ENCODE data around the gene MORC1.

MORC1 gene

GRCh38 chr3:109057616-109058015, 60.3 kb downstream of the MORC1 start:
- Histone ChIP-seq H3K27me3 (ENCODE audit: control insufficient read depth, insufficient read depth, low read length) (no peaks in the 10 kb centered on the region), H3K4me3 (ENCODE audit: low read length) (no peak overlapping the region), H3K4me1 (ENCODE audit: control insufficient read depth, insufficient read depth, low read length) (peaks cover 7% of the 10 kb centered on the region), H3K9ac (ENCODE audit: low read length) (no peak overlapping the region), H3K9me3 (ENCODE audit: control insufficient read depth, low read length) (no peaks in the 10 kb centered on the region), H3K36me3 (ENCODE audit: control insufficient read depth, insufficient read depth, low read length) (no peaks in the 10 kb centered on the region)

DNA sequence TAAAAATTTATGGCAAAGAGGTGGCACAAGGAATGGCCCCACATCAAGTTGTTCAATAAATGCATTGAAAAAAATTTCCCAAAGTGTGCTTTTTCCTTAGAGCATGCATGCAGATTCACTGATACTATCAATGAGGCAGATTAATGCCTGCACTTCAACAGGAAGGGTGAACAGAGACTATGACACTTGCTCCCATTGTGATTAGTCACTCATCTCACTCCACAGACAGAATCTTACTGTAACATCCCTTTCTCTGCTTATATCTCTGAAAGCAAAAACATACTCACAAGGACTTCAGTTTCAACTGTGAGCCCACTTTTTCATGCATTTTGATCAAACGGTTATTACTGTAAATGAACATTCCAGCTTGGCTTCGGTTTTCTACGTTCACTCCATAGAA, 60.9 kb downstream of the MORC1 start:
- H3K9ac ChIP-seq (ENCODE audit: low read length), result no peak overlapping the region

GRCh38 chr3:109050591-109051167, 67.3 kb downstream of the MORC1 start:
- Histone ChIP-seq H3K4me1 (ENCODE audit: control insufficient read depth, insufficient read depth, low read length) (peaks cover 5% of the 10 kb centered on the region), H3K9ac (ENCODE audit: low read length) (no peak overlapping the region), H3K27me3 (ENCODE audit: control insufficient read depth, insufficient read depth, low read length) (no peaks in the 10 kb centered on the region), H3K9me3 (ENCODE audit: control insufficient read depth, low read length) (no peaks in the 10 kb centered on the region), H3K36me3 (ENCODE audit: control insufficient read depth, insufficient read depth, low read length) (no peaks in the 10 kb centered on the region), H3K4me3 (ENCODE audit: low read length) (no peak overlapping the region)

More for the DNA sequence above, 60.9 kb downstream of the MORC1 start:
- Histone ChIP-seq H3K27me3 (ENCODE audit: control insufficient read depth, insufficient read depth, low read length) (no peaks in the 10 kb centered on the region), H3K4me3 (ENCODE audit: low read length) (no peak overlapping the region), H3K36me3 (ENCODE audit: control insufficient read depth, insufficient read depth, low read length) (no peaks in the 10 kb centered on the region), H3K4me1 (ENCODE audit: control insufficient read depth, insufficient read depth, low read length) (peaks cover 7% of the 10 kb centered on the region), H3K9me3 (ENCODE audit: control insufficient read depth, low read length) (no peaks in the 10 kb centered on the region)

DNA sequence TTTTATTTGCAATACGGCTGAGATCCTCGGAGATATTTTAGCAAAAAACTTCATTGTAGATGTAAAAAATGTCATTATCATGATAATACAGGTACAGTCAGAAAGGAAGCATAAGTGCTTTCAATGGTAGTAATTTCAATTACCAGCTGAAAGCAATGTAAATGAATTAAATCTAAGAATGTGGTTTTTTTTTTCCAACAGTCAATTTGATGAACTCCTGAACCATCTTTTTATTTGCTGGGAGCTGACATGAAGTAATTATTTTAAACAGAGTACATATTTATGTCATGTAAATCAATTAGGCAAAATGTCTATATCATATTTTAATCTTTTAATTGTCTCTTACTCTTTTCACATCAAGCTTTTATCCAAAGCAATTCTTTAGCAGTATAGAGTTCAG, 70.6 kb downstream of the MORC1 start:
- no peaks in the 10 kb centered on the region for H3K27me3 ChIP-seq (ENCODE audit: control insufficient read depth, insufficient read depth, low read length)
- no peak overlapping the region for H3K9ac ChIP-seq (ENCODE audit: low read length)
- no peaks in the 10 kb centered on the region for H3K9me3 ChIP-seq (ENCODE audit: control insufficient read depth, low read length)
- H3K4me1 ChIP-seq (ENCODE audit: control insufficient read depth, insufficient read depth, low read length), result no peaks in the 10 kb centered on the region
- no peaks in the 10 kb centered on the region for H3K36me3 ChIP-seq (ENCODE audit: control insufficient read depth, insufficient read depth, low read length)
- H3K4me3 ChIP-seq (ENCODE audit: low read length), result no peak overlapping the region

GRCh38 chr3:109045271-109046040, 72.5 kb downstream of the MORC1 start:
- no peaks in the 10 kb centered on the region for H3K36me3 ChIP-seq (ENCODE audit: control insufficient read depth, insufficient read depth, low read length)
- H3K9ac ChIP-seq (ENCODE audit: low read length), result no peak overlapping the region
- no peaks in the 10 kb centered on the region for H3K9me3 ChIP-seq (ENCODE audit: control insufficient read depth, low read length)
- no peaks in the 10 kb centered on the region for H3K4me1 ChIP-seq (ENCODE audit: control insufficient read depth, insufficient read depth, low read length)
- no peaks in the 10 kb centered on the region for H3K27me3 ChIP-seq (ENCODE audit: control insufficient read depth, insufficient read depth, low read length)
- H3K4me3 ChIP-seq (ENCODE audit: low read length), result no peak overlapping the region

DNA sequence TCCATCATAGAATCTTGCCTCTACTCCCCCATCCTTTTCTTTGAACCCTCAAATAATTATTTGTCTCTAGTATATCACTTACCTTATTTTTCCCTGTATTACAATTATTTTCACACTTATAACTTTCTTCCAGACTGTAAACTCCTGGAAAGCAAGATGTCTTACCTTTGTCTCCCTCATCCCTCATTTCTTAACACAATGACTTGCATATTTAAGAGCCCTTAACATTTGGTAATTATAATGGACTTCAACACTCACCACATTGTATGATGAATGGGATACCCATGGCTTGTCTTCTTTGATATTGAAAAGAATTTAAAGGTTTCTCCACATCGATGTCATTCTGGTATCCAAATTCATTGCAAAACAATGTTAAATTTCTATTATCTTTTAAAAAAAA, 82.9 kb downstream of the MORC1 start:
- Histone ChIP-seq H3K36me3 (ENCODE audit: control insufficient read depth, insufficient read depth, low read length) (no peaks in the 10 kb centered on the region), H3K4me3 (ENCODE audit: low read length) (no peak overlapping the region), H3K9me3 (ENCODE audit: control insufficient read depth, low read length) (no peaks in the 10 kb centered on the region), H3K9ac (ENCODE audit: low read length) (no peak overlapping the region), H3K4me1 (ENCODE audit: control insufficient read depth, insufficient read depth, low read length) (no peaks in the 10 kb centered on the region), H3K27me3 (ENCODE audit: control insufficient read depth, insufficient read depth, low read length) (no peaks in the 10 kb centered on the region)

DNA sequence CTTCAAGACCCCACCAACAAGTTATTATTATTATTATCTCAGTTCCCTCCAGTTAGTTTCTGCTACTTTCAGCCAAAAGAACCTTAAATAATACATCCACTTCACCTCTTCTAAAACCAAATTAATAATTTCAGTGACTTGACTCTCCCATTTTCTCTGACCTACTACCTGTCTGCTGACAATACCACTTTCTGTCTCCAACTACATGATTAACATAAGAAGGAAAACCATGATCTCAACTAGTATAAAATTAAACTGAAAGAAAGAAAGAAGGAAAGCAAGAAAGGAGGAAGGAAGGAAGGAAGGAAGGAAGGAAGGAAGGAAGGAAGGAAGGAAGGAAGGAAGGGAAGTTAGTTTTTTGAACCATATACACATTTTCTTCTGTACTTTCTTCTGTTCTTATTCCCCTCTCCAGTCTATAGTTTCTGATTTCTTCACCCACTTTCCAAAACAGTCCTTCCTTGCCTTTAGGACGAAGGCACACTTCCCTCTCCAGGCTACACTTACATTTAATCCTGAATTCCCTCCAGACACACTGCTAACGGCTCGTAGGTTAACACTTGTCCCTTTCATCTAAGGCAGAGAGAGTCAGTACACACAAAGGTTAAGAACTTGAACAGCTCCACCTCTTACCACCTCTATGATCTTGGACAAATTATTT, 84.8 kb downstream of the MORC1 start:
- no peaks in the 10 kb centered on the region for H3K36me3 ChIP-seq (ENCODE audit: control insufficient read depth, insufficient read depth, low read length)
- H3K27me3 ChIP-seq (ENCODE audit: control insufficient read depth, insufficient read depth, low read length), result no peaks in the 10 kb centered on the region
- no peaks in the 10 kb centered on the region for H3K4me1 ChIP-seq (ENCODE audit: control insufficient read depth, insufficient read depth, low read length)
- no peak overlapping the region for H3K4me3 ChIP-seq (ENCODE audit: low read length)
- H3K9ac ChIP-seq (ENCODE audit: low read length), result no peak overlapping the region
- no peaks in the 10 kb centered on the region for H3K9me3 ChIP-seq (ENCODE audit: control insufficient read depth, low read length)

GRCh38 chr3:109028753-109029152, 89.2 kb downstream of the MORC1 start:
- Histone ChIP-seq H3K9ac (ENCODE audit: low read length) (no peak overlapping the region), H3K4me3 (ENCODE audit: low read length) (no peak overlapping the region)

GRCh38 chr3:109026821-109027220, 91.1 kb downstream of the MORC1 start:
- Histone ChIP-seq H3K9me3 (ENCODE audit: control insufficient read depth, low read length) (no peaks in the 10 kb centered on the region), H3K9ac (ENCODE audit: low read length) (no peak overlapping the region), H3K4me1 (ENCODE audit: control insufficient read depth, insufficient read depth, low read length) (no peaks in the 10 kb centered on the region), H3K27me3 (ENCODE audit: control insufficient read depth, insufficient read depth, low read length) (no peaks in the 10 kb centered on the region), H3K4me3 (ENCODE audit: low read length) (no peak overlapping the region), H3K36me3 (ENCODE audit: control insufficient read depth, insufficient read depth, low read length) (no peaks in the 10 kb centered on the region)

More at GRCh38 chr3:109028753-109029152, 89.2 kb downstream of the MORC1 start:
- no peaks in the 10 kb centered on the region for H3K36me3 ChIP-seq (ENCODE audit: control insufficient read depth, insufficient read depth, low read length)
- H3K4me1 ChIP-seq (ENCODE audit: control insufficient read depth, insufficient read depth, low read length), result no peaks in the 10 kb centered on the region
- no peaks in the 10 kb centered on the region for H3K27me3 ChIP-seq (ENCODE audit: control insufficient read depth, insufficient read depth, low read length)
- no peaks in the 10 kb centered on the region for H3K9me3 ChIP-seq (ENCODE audit: control insufficient read depth, low read length)

DNA sequence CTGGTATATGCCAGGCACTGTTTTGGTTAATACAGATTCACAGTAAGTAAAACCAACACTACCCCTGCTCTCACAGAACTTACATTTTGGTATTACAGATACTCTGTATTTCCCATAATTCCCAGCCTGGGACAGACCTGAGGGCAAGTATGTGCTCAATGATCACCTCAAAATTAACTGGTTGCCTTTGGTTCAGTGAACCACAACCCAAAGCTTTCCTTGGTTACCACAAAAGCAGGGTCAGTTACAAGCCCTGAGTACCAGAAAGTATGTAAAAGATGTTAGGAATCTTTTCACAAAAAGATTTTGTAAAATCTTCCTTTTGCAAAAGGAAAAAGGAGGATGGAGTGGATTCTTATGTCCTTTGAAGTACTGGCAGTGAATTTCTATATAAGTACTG, 92.0 kb downstream of the MORC1 start:
- no peaks in the 10 kb centered on the region for H3K4me1 ChIP-seq (ENCODE audit: control insufficient read depth, insufficient read depth, low read length)
- no peak overlapping the region for H3K9ac ChIP-seq (ENCODE audit: low read length)
- no peak overlapping the region for H3K4me3 ChIP-seq (ENCODE audit: low read length)
- H3K27me3 ChIP-seq (ENCODE audit: control insufficient read depth, insufficient read depth, low read length), result no peaks in the 10 kb centered on the region
- H3K36me3 ChIP-seq (ENCODE audit: control insufficient read depth, insufficient read depth, low read length), result no peaks in the 10 kb centered on the region
- no peaks in the 10 kb centered on the region for H3K9me3 ChIP-seq (ENCODE audit: control insufficient read depth, low read length)

DNA sequence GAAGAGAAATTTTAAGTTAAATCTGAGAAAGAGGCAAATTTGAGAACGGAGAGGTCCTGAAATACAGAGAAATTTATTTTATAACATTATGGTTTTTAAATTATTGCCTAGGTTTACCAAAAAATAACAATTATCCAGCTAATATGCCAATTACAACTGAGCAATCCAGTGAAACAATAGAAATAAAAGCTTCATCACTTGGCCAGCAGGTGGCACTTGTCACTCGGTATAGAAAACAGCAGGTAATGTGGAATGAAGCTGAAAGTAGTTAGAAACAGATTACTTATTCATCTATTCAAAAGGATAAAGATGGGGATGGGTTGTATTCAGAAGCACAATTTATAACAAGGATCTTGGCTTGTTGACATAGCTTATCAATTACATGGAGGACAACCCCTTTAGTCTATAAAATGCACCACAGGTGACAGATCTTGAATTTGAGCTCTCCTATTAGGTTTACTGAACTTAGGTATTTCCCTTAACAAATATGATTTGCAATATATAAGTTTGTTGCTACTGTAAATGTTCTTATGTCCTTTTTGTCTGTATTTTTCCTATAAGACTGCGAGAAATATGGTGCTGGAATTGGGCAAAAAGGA, 94.2 kb downstream of the MORC1 start:
- no peaks in the 10 kb centered on the region for H3K9me3 ChIP-seq (ENCODE audit: control insufficient read depth, low read length)
- no peak overlapping the region for H3K4me3 ChIP-seq (ENCODE audit: low read length)
- H3K27me3 ChIP-seq (ENCODE audit: control insufficient read depth, insufficient read depth, low read length), result no peaks in the 10 kb centered on the region

DNA sequence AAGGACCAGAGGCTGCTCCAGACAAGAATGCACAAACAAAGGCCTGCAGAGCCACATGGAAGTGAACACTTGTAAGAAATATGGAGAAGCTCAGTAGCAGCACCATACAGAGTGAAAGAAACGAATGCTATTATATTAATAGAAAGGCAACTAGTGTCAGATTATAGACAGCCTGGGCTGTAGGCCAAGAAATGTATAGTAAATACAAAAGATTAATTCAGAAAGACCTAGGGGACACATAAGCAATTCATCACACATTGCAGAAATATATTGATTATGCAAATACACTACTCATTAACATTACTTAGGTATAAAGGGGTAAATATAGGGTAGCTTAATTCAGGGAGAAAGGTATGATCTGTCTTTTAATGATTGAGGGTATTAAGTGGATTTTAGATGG, 94.8 kb downstream of the MORC1 start:
- no peaks in the 10 kb centered on the region for H3K27me3 ChIP-seq (ENCODE audit: control insufficient read depth, insufficient read depth, low read length)
- H3K36me3 ChIP-seq (ENCODE audit: control insufficient read depth, insufficient read depth, low read length), result no peaks in the 10 kb centered on the region
- no peak overlapping the region for H3K9ac ChIP-seq (ENCODE audit: low read length)
- no peaks in the 10 kb centered on the region for H3K9me3 ChIP-seq (ENCODE audit: control insufficient read depth, low read length)
- H3K4me3 ChIP-seq (ENCODE audit: low read length), result no peak overlapping the region
- H3K4me1 ChIP-seq (ENCODE audit: control insufficient read depth, insufficient read depth, low read length), result no peaks in the 10 kb centered on the region

More for the DNA sequence above, 94.2 kb downstream of the MORC1 start:
- H3K9ac ChIP-seq (ENCODE audit: low read length), result no peak overlapping the region
- H3K4me1 ChIP-seq (ENCODE audit: control insufficient read depth, insufficient read depth, low read length), result no peaks in the 10 kb centered on the region
- H3K36me3 ChIP-seq (ENCODE audit: control insufficient read depth, insufficient read depth, low read length), result no peaks in the 10 kb centered on the region
